KG1 (cell line): Measurements from ENCODE around the gene DDX52.
"Not testable (repeated sequence)": the region's sequence is repeated elsewhere in the genome, so short reads cannot be mapped to it uniquely, and the experiment has no call there.

Experiments
- DNase-seq: peaks from one replicate; lab custom pipeline; 2025; lab: John Stamatoyannopoulos, UW

The DDX52 gene

DNA sequence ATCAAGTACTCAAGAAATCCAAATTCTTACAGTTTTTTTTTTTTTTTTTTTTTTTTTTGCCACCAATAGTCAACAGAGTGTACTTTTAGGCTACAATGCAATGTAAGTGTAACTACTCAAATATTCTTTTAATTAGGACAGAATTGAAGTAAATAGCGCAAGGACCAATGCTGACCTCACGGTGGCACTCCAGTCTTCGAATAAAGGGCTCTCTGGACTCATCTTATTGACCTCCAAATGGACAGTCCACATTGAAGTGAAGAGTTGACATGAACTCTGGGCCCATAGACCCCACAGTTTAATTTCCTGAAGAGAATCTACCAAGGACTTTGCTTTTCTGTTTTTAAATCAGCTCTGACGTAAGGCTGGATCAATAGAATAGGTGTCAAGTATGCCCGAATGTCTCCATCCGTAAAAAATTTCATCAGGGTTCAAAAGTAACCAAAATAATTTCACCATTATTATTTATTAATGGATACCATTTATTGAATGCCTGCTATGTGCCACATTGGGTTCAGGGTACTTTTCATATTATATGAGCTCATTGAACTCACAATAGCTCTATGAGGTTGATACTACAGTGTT, 7.3 kb upstream of the DDX52 start:
- no peak for DNase-seq

DNA sequence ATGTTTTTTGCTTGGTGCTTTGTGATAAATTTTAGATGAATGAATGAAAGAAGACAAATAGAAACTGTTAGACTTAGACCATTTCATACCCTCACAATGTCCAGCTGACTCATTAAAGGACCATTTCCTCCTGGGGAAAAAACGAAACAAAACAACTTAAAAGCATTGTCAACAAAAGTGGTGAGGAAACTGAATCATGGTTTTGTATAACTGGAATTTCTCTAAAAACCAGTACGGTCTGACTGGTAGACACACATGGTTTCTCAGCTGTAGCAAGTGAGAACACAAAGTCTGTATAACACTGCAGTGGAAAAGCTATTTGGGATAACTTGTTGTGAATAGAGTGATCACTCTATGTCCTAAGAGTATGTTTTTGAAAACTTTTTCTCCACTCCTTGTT, 5.3 kb upstream of the DDX52 start:
- DNase-seq: no peak

DNA sequence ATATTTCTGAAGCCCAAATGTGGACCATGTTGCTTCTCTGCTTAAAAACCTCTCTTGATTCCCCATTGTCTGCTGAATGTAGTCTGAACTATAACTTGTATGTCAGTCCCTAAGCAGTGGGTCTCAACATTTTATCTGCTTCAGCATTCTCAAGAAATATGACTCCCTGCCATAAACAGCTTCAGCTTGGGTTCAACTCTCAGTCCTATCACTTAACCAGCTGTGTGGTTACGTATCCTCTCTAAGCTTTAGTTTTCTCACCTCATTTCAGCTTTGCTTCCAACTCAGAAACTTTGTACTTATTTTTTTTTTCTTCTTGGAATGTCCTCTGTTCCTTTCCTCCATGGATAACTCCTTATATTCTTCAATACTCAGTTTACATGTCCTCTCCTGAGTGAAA, 4.6 kb upstream of the DDX52 start:
- no peak for DNase-seq

DNA sequence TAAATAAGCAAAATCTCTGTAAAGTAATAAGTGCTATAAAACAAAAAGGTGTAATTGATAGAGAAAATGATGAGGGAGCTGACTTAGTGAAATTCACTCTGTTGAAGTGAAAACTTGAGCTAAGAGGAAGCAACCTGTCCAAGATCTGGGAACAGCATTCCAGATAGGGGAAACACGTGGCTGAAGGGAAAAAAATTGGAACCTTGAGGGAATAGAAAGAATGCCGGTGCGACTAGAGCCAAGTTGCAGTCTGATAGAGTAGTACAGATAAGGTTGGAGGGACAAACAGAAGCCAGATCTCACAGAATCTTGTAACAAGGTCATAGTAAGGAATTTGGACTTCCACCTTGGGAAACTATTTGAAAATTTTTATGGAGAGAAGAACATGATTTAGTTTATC, 623 bp upstream of the DDX52 start:
- no peak for DNase-seq

DNA sequence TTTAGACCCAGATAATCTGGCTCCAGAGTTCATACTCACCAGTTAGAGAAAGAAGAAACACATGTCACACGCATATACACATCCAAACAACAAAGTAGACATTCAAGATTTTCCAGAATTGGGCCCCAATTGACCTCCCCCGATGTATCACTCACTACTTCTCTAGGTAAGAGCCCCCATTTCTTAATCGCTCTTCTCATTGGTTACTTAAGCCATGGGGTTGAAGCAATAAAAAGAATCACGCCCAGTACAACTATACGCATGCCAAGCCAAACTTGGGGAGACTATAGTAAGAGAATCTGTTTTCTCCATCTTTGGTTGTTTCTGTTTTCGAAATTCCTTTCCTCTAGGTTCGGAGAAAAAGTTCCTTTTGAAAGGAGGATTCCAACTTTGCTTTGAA, 565 bp downstream of the DDX52 start:
- no peak for DNase-seq

DNA sequence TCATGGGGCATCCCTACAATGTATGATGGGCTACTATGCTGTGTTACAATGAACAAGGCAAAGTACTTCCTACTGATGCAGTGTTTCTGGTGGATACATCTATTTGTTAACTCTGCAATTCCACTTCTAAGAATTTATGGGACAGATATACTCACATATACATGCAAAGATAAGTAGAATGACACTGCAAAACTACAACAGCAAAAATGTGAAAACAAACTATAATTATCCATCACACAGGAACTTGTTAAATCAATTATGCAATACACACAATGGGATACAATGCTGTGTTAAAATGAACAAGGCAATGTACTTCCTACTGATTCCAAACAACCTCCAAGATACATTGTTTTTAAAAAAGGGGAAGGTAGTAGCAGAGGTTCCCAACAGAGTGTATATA, 3.2 kb downstream of the DDX52 start:
- DNase-seq: no peak

DNA sequence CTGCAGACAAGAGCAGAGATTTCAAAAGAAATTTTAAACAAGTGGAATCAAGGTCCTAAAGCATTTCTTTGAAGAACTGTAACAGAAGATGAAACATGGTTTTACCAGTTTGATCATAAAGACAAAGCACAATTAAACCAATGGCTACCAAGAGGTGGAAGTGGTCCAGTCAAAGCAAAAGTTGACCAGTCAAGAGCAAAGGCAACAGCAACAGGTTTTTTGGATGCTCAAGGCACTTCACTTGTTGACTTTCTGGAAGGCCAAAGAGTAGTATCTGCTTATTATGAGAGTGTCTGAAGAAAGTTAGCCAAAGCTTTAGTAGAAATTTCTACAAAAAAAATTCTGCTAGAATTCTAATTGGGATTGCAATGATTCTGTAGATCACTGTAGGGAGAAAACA, 5.3 kb downstream of the DDX52 start:
- DNase-seq: no peak

DNA sequence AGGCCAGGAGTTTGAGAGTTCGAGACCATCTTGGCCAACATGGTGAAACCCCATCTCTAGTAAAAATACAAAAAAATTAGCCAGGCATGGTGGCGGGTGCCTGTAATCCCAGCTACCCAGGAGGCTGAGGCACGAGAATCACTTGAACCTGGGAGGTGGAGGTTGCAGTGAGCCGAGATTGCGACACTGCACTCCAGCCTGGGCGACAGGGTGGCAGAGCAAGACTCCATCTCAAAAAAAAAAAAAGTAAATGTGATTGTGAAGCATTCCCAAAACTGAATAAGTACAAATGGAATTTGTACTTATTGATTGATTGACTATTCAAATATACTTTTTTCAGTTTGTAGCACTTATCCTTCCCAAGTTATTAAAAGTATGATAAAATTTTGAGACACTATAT, 26.8 kb downstream of the DDX52 start:
- DNase-seq: not testable (repeated sequence)

DNA sequence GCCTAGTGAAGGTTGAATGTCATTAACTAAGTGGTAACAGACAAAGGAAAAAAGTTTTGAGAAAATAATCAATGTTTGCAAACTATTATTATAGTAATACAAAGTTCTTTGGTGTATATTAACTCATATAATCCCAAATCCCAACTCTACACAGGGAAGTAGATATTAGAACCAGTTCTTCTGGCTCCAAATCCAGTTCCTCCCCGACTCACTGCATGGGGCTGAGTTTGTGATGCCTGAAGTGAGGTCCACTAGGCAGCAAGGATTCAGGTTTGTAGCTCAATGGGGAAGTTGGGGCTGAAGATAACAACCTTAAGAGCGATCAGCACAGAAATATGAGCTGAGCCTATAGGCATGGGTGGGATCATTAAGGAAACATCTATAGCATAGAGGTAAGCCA, 28.4 kb downstream of the DDX52 start:
- DNase-seq: no peak

DNA sequence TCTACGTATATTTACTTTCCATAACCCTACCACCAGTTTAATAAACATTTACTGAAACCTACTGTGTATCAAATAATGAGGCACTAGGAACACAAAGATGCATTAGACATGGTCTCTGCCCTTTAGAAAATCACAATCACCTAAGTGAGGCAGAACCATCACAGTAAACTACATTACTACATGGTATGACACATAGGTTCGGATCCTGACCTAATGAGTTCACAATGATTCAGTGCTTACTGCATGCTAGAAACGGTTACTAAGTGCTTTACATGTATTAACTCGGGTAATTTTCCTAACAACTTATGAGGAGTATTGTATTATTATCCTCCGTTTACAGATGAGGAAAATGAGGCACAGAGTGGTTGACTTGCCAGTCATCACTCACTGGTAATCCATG, 28.9 kb downstream of the DDX52 start:
- DNase-seq: no peak

DNA sequence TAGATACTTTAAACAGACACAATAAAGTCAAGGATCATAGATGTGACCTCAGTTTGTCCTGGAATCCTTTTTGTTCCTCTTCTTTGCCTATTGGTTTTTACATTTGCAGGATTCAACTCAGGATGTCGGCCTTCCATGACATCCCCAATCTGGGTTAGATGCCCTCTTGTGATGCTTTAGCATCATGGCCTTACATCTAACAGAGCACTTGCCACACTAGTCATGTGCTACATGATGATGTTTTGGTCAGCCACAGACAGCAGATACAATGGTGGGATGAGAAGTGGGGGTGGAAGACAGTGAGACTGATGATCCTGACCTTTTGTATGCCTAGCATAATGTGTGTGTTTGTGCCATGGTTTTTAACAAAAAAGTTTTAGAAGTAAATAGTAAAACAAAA, 32.3 kb downstream of the DDX52 start:
- no peak for DNase-seq

DNA sequence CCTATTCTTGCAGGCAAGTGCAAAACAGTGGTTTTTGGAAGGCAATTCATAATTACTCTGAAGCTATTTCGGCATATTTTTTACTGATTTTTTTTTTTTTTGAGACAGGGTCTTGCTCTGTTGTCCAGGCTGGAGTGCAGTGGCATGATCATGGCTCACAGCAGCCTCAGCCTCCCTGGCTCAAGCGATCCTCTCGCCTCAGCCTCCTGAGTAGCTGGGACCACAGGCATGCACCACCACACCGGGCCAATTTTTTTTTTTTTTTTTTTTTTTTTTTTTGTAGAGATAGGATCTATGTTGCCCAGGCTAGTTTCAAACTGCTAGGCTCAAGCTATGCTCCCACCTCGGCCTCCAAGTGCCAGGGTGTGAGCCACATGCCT, 33.2 kb downstream of the DDX52 start:
- DNase-seq: not testable (repeated sequence)

DNA sequence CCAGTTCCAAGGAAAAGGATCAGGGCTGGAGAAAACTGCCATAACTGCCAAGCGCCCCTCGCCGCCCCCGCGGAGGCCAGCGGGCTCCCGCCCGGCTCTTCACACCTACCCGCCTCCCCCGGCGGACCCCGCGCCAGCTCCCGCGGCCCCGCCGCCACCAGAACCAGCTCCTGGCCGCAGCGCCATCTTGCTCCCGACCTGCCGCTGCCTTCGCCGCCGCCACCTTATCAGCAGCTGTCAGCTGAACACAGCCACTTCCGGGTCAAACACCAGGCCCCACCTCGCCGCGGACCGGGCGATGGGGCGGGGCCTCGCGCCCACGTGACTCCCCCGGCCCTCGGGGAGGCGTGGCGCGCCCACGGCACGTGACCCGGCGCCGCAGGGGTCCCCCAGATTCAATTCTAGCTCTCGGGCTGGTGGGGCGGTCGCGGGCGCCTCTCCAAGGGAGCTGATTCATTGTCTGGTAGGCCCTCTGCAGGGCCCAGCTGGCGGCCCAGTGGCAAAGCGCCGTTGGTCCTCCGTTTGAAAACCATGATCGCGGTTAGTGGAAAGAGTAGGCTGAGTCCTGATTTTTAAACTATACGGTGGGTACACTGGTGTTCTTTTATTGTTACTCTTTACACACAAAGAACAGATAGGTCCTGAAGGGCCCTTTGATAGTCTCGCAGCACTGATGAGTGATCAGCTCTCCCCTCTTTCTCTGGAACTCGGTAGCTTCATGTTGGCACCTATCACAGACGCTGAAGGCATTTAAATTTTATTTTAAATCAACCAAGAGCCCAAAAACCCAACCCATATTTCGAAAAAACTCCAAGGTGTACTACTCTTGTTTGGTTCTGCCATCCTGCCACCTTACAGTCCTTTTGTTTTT, 33.8 kb downstream of the DDX52 start, which contains the start of gene SYNRG:
SYNRG (minus strand) TSS at position 249 of the 871 bp plus-strand sequence; CDS start at position 186, 63 bp downstream.
- DNase-seq: peak; percentile 94

DNA sequence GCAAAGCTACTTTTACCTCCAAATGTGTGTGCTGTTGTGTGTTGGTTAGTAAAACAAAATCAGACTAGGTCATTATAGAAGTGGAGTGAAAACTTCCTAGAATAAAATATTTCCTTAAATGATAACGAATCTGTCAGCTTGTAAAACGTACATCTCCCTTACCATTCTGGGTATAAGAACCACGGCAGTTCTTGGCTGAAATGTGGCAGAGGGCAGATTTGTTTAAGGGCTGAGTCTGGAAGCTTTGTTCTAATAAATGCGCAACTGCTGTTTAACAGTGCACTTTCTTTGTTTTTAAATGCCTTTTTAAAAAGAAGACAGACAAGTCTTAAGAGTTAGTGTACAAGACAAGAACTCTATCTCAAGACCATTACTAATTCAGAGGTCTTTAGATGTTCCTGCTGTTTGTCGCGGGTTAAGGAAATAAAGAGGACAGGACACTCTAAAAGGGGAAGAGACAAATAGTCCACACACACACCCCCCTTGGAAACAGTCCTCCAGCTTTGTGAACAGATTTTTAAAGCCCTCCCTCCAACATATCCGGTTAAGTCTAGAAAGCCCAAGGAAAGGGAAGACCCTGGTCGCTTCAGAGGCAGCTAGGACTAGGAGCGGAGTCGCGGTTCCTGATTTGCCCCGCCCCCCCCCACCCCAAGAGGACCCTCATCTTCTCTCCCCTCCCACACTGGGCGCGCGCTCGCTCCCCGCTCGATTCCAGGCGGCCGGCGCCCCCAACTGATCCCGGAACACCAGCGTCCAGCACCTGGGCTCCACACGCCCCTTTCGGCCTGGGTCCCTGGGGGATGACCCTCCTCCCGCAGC, 34.7 kb downstream of the DDX52 start:
- peak; percentile 76 for DNase-seq

DNA sequence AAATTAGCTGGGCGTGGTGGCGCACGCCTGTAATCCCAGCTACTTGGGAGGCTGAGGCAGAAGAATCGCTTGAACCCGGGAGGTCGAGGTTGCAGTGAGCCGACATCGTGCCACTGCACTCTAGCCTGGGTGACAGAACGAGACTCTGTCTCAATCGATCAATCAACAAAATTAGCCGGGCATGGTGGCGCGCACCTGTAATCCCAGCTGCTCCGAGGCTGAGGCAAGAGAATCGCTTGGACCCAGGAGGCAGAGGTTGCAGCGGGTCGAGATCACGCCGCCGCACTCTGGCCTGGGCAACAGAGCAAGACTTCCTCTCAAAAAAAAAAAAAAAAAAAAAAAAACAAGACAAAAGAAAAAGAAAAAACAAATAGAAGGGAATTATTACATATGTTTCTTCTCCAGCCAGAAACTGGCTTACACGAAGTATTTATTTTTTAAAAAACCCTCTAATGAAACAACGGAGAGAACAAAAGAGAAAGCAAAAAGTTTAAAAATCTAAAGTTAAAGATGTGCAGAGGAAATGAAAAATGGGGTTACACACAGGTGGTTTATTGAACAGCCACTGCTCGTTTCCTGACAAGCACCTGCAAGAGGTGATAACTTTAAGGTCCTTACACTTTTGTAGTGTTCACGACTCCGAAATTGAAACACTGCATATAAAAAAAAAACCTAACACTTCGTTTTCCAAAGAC, 35.5 kb downstream of the DDX52 start:
- DNase-seq: no peak

DNA sequence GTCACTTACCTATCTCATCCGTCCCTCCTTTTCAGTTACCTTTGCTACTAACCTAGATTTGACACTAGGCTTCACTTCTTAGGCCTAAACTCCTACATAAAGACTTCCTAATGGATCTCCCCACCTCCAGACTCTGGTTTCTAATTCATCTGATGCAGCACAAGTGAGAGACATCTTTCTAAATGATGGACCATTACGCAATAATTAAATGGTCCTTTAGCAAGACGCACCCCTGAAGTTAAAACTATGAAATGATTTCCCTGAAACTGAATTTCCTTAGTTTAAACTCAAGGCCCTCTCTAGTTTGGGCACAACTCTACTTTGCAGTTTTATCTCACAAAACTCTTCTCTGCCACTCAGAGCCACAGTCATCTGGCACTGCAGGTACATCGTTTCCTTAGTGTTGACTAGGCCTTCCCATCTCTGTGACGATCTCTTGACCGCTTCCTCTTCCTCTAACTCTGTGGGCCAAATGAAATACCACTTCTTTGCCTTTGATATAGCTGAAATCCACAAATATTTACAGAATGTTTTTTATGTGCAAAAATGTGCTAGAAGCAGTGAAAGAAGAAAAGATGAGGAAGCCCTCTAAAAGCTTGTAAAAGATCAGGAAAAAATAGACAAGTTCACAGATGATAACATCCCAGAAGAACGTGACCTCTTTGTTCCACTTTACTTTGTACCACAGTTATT, 37.3 kb downstream of the DDX52 start:
- peak; percentile 33 for DNase-seq

DNA sequence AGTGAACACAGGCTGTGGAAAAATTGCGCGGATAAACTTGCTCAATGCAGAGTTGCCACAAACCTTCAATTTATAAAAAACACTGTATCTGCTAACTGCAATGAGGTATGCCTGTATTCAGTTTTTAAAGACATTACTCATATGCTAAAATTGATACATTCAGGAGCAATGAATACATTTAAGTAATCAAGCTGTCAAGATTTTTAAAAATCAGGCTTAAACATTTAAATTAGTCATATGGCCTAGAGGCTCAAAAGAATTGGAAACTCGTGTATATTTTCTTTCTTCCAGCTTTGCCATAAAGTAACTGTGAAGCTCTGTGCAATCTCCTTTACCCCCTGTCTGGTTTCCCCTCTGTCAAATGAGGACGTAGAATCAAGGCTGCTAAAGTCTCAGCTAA, 38.2 kb downstream of the DDX52 start:
- DNase-seq: no peak

DNA sequence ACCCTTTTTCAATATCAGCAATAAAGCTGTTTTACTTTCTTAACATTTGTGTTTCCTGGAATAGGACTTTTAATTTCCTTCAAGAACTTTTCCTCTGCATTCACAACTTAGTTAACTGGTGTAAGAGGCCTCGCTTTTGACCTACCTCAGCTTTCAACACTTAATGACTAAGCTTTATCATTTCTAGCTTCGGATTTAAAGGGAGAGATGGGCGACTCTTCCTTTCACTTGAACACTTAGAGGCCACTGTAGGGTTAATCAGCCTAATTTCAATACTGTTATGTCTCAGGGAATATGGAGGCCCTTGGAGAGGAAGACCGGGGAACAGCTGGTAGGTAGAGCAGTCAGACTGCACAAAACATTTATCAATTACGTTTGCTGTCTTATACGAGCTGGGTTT, 38.7 kb downstream of the DDX52 start:
- DNase-seq: no peak

DNA sequence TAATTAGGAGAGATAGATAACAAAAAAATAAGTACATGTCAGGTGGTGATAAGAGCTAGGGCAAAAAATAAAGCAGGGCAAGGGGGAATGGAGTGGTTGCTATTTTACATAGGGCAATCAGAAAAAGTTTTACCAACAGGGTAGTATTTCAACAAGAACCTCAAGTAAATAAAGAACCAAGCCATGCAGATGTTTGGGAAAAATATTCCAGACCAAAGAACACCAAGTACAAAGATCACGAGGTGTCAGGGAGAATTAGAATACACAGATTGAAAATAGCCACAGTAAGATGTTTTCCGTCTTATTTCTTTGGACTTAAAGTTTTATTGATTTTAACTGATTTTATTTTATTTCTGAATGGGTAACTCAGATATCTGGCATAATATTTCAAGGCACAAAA, 45.1 kb downstream of the DDX52 start:
- no peak for DNase-seq

DNA sequence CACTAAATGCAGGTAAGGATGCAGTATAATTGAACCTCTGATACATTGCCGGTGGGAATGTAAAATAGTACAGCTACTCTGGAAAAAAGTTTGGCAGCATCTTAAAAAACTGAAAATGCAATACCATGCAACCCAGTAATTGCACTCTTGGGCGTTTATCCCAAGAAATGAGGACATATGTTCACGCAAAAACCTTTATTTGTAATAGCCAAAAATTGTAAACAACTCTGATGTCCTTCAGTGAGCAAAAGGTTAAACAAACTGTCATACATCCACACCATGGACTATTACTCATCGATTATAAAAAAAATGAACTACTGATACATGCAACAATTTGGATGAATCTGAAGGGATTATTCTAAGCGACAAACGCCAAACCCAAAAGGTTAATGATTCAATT, 51.0 kb downstream of the DDX52 start:
- DNase-seq: no peak

DNA sequence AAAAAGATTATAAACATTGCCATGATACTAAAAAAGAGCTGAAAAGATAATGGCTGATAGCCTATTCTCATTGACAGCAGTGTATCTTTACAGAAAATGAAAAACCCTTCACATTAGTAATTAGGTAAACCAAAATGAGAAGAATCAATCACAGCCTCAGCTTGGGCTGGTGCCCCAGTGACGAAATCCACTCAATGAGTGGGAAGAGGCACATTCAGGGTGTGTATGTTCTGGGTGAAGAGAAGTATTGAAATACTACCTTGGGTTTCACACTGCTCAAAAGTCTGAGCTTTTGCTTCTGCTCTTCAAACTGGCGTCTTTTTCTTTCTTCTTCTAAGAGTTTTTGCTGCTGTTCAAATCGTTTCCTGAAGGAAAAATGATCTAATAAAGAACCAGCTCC, 58.2 kb downstream of the DDX52 start:
- no peak for DNase-seq

DNA sequence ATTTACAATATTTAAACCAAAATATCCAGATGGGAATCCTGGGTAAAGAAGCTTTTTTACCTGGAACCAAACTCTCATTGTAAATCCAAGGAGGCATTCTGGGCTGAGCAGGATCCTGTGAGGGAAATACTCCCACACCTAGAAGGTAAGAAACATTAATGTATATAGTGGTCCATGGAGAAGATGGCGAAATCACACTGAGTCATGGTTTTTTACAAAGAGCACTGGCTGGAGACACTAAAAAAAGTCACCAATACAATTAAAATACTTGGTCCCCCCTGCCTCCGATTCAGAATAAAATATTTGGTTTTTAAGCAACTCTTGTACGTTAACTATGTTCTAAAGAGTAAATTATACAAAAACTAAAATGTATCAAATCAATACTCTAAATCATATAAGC, 67.0 kb downstream of the DDX52 start:
- no peak for DNase-seq
